Astrocyte of the spinal cord (primary cell): Measurements from ENCODE around the gene SOX6.

Experiments used
- DNase-seq: peaks from one replicate; pipeline ENCODE4 v3.0.0; 2011; ENCODE audit warnings: low read depth, low spot score
- H3K4me3 ChIP-seq: 2 replicates; pipeline ENCODE4 v1.5.1; 2011; ENCODE audit warnings: low read depth, mild to moderate bottlenecking, low read length, moderate library complexity
- in situ Hi-C: cut with HindIII; loops from 2 replicates; pipeline ENCODE4 v1.10.0; 2017; ENCODE audit warnings: low sequenced_read_pairs
- TF ChIP-seq, protein P1 (sequence below): IDR thresholded peaks from 2 replicates; pipeline ENCODE4 v1.5.1; 2012; ENCODE audit warnings: low read depth, mild to moderate bottlenecking, low read length, inconsistent platforms

Gene SOX6

DNA sequence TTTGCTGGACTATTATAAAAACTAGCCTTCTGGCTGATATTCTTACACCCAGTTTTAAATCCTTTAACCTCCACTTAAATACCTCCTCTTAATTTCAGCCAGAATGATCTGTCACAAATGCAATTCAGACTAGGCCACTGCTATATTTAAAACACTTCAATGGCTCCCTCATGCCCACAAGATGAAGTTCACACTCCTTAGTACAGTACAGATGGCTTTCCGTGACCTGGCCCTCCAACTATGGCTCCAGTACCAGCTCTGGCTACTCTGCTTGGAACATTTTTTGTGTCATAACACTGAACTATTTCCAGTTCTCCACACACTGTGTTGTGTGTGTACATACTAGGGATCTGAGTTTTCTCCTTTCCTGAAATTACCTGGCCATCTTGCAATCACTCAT, 353.4 kb downstream of the SOX6 start:
- in situ Hi-C loops, result no loop called here
- no peak overlapping the region for H3K4me3 ChIP-seq
- DNase-seq, result no peak
- TF ChIP-seq, protein P1, sequence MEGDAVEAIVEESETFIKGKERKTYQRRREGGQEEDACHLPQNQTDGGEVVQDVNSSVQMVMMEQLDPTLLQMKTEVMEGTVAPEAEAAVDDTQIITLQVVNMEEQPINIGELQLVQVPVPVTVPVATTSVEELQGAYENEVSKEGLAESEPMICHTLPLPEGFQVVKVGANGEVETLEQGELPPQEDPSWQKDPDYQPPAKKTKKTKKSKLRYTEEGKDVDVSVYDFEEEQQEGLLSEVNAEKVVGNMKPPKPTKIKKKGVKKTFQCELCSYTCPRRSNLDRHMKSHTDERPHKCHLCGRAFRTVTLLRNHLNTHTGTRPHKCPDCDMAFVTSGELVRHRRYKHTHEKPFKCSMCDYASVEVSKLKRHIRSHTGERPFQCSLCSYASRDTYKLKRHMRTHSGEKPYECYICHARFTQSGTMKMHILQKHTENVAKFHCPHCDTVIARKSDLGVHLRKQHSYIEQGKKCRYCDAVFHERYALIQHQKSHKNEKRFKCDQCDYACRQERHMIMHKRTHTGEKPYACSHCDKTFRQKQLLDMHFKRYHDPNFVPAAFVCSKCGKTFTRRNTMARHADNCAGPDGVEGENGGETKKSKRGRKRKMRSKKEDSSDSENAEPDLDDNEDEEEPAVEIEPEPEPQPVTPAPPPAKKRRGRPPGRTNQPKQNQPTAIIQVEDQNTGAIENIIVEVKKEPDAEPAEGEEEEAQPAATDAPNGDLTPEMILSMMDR, result no peak

DNA sequence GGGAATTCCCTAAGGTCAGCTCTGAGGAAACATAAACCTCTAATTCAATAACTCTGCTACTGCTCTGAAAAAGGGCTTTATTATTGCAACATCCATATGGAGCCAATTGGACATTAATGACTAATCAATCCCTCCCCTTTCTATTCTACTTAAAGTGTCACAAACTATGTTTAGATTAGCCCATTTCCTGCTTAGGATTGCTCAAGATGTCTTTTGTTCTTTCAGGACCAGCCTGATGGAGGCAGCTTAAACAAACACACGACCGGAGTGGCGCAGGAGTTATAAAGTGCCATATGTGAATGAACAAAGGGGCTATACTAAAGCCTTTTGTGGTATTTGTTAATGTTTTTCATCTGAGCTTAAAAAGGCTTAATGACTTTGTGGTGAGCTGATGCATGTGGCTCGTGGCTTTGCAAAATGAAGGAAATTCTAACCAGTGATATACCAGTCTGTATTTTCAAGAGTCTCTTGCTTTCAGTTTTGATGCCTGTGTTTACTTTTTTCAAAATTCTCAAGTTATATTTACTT, 354.4 kb downstream of the SOX6 start:
- H3K4me3 ChIP-seq, result no peak overlapping the region
- DNase-seq, result peak; percentile 96
- TF ChIP-seq, protein P1, result no peak
- in situ Hi-C loops, result no loop called here

DNA sequence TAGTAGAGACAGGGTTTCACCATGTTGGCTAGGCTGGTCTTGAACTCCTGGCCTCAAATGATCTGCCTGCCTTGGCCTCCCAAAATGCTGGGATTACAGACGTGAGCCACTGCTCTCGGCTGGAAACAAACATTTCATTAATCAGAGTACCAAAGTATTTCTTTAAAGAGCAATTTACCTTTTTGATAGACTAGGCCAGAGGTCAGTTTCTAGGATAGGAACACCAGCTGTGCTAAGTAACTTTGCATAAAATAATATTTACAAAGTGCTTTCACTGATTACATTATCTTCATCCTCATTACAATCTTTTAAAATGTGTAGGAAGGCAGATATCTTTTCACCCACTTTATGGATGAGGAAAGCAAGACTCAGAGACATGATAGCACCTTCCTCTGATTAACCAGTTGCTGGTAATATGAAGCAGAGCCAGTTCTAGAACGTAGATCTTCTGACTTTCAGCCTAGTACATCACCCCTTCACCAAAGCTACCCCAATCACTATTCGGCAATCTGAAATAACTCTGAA, 355.2 kb downstream of the SOX6 start:
- TF ChIP-seq, protein P1, result no peak
- H3K4me3 ChIP-seq, result no peak overlapping the region
- in situ Hi-C loops, result no loop called here
- DNase-seq, result no peak

DNA sequence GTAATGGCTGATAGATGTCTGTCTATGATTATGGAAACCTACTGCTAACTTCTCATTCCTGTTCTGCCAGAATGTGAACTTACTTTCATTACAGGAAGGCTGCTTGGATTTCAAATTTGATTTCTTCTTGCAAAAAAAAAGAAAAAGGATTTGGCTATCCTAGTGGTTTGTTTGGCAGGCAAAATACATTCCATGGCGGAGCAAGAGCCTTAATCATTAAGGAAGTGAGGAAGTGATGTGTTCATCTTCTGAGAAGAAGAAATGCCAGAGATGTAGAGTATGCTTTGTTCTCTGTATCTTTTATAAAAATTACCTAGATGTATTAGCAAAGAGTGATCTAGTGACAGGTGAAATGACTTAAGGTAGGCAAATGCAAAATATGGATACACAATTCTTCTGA, 356.3 kb downstream of the SOX6 start:
- no peak overlapping the region for H3K4me3 ChIP-seq
- TF ChIP-seq, protein P1, result no peak
- DNase-seq, result peak; percentile 79
- in situ Hi-C loops, result no loop called here

DNA sequence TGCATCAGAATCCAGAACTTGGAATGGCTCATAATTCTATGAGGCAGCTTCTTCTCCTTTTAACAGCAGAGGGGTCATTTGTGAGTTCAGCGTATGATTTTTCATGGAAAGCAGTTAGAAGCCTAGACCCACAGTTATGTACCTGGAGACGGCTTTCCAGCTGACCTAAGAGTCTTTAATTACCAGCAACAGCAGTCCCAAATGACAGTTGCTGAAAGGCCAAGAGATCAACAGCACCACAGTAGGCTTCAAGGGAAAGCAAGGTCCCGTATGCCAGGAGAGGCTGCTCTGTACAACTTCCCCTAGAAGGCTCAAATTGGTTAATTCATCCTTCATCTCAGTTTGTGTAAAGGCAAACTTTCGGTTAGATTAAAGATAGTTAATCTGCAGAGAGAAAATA, 363.0 kb downstream of the SOX6 start:
- in situ Hi-C loops, result no loop called here
- no peak for DNase-seq
- TF ChIP-seq, protein P1, result no peak
- no peak overlapping the region for H3K4me3 ChIP-seq

DNA sequence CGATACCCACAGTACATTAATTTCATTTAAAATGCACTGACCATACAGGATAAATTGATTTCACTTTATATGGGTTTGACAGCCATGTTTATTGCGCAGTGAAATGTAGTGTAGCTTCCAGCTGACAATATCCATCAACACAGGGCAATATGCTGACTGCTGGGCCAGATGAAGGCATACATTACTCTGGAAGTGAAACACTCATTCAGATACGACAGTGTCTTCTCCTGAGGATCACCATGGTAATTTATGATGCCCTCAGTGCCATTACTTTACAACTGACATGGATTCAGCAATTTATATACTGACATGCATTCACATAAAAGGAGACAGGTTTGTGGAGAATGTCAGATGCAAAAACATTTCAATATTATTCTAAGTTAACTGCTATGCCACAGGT, 365.1 kb downstream of the SOX6 start:
- TF ChIP-seq, protein P1, result no peak
- H3K4me3 ChIP-seq, result no peak overlapping the region
- DNase-seq, result no peak
- in situ Hi-C loops, result no loop called here
